ENCODE data around the gene DSCAM. TPM values are rescaled to one million over a fixed set of nuclear protein-coding genes. Genes with fewer than 3 reads are reported as not detected.
A peak's percentile ranks its signal among the peaks of the same experiment; 100 is the strongest.

The DSCAM gene
- total and polyA plus RNA-seq, 8 donors, result 0.37 TPM; not detected in 7

DNA sequence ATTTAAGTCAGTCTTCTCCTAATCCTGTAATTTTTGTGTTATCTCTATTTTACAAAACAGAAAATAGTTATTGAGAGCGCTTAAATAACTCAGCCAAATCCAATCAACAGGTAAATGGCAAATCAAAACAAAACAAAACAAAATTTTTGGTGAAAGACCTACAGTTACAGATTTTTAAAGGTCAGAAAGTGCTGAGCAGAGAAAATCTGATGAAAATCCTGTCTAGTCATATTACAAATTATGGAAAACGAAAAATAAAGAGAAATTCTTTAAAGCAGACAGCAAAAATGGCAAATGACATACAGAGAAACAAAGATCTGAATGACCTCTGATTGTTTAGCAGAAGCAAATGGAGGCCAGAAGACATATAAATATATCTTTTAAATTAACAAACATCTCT lies 497.4 kb downstream of the DSCAM start:
- WGBS, 5 donors, result 62 to 67% (median 64%) methylated on average over 2 of the region's 2 CpGs
- no peak overlapping the region for H3K27ac ChIP-seq
- DNase-seq, result no peak
- peaks cover 0 to 5% (median 0%) of the 10 kb centered on the region in 3 donors for H3K27me3 ChIP-seq
- H3K4me3 ChIP-seq, result no peak overlapping the region
- H3K36me3 ChIP-seq, result no peaks in the 10 kb centered on the region
- intact Hi-C loops (cut with DNase I; ENCODE audit: low total_unique reads), result no loop called here
- H3K9me3 ChIP-seq, result no peaks in the 10 kb centered on the region
- no peaks in the 10 kb centered on the region for H3K4me1 ChIP-seq
- no peak for TF ChIP-seq POLR2A (IDR thresholded peaks at IDR 0.05)
- TF ChIP-seq EP300 (IDR thresholded peaks at IDR 0.05), result no peak
- TF ChIP-seq POLR2AphosphoS5 (IDR thresholded peaks at IDR 0.05), result no peak
- TF ChIP-seq, protein P1, sequence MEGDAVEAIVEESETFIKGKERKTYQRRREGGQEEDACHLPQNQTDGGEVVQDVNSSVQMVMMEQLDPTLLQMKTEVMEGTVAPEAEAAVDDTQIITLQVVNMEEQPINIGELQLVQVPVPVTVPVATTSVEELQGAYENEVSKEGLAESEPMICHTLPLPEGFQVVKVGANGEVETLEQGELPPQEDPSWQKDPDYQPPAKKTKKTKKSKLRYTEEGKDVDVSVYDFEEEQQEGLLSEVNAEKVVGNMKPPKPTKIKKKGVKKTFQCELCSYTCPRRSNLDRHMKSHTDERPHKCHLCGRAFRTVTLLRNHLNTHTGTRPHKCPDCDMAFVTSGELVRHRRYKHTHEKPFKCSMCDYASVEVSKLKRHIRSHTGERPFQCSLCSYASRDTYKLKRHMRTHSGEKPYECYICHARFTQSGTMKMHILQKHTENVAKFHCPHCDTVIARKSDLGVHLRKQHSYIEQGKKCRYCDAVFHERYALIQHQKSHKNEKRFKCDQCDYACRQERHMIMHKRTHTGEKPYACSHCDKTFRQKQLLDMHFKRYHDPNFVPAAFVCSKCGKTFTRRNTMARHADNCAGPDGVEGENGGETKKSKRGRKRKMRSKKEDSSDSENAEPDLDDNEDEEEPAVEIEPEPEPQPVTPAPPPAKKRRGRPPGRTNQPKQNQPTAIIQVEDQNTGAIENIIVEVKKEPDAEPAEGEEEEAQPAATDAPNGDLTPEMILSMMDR (IDR thresholded peaks at IDR 0.05), result no peak

- no peak overlapping the region for H3K27ac ChIP-seq
- intact Hi-C loops (cut with DNase I; ENCODE audit: low total_unique reads), result no loop called here
- DNase-seq, result no peak
- no peaks in the 10 kb centered on the region for H3K9me3 ChIP-seq
- H3K4me3 ChIP-seq, result no peak overlapping the region
- H3K36me3 ChIP-seq, result no peaks in the 10 kb centered on the region
- H3K27me3 ChIP-seq, result peaks cover 0 to 5% (median 0%) of the 10 kb centered on the region in 3 donors
- H3K4me1 ChIP-seq, result no peaks in the 10 kb centered on the region
- TF ChIP-seq POLR2AphosphoS5 (IDR thresholded peaks at IDR 0.05) (no peak), POLR2A (IDR thresholded peaks at IDR 0.05) (no peak)
- TF ChIP-seq, protein P1 (IDR thresholded peaks at IDR 0.05), result no peak
- WGBS, 5 donors, result 74 to 79% (median 76%) methylated on average over 9 of the region's 9 CpGs
Observed at GRCh38 chr21:40345711-40346321, 501.1 kb downstream of the DSCAM start.

- H3K4me1 ChIP-seq, result no peaks in the 10 kb centered on the region
- intact Hi-C loops (cut with DNase I; ENCODE audit: low total_unique reads), result no loop called here
- no peak overlapping the region for H3K27ac ChIP-seq
- no peak overlapping the region for H3K4me3 ChIP-seq
- DNase-seq, result no peak
- H3K27me3 ChIP-seq, result no peaks in the 10 kb centered on the region
- no peaks in the 10 kb centered on the region for H3K9me3 ChIP-seq
- H3K36me3 ChIP-seq, result no peaks in the 10 kb centered on the region
- TF ChIP-seq EP300 (IDR thresholded peaks at IDR 0.05), result no peak
- no peak for TF ChIP-seq POLR2A (IDR thresholded peaks at IDR 0.05)
- TF ChIP-seq, protein P1 (IDR thresholded peaks at IDR 0.05), result no peak
- no peak for TF ChIP-seq POLR2AphosphoS5 (IDR thresholded peaks at IDR 0.05)
Observed at GRCh38 chr21:40340357-40340756, 506.6 kb downstream of the DSCAM start.

- DNase-seq, result peak in 1 of 2 donors; percentile 7
- H3K27ac ChIP-seq, result no peak overlapping the region
- H3K4me3 ChIP-seq, result no peak overlapping the region
- H3K4me1 ChIP-seq, result no peaks in the 10 kb centered on the region
- intact Hi-C loops (cut with DNase I; ENCODE audit: low total_unique reads), result no loop called here
- H3K27me3 ChIP-seq, result peaks cover 0 to 7% (median 0%) of the 10 kb centered on the region in 3 donors
- WGBS, 5 donors, result 83 to 91% (median 91%) methylated on average over 18 of the region's 18 CpGs
- H3K36me3 ChIP-seq, result no peaks in the 10 kb centered on the region
- no peak for TF ChIP-seq POLR2AphosphoS5 (IDR thresholded peaks at IDR 0.05)
- TF ChIP-seq POLR2A (IDR thresholded peaks at IDR 0.05), result no peak
- TF ChIP-seq, protein P1 (IDR thresholded peaks at IDR 0.05), result no peak
- no peak for TF ChIP-seq EP300 (IDR thresholded peaks at IDR 0.05)
- no peaks in the 10 kb centered on the region for H3K9me3 ChIP-seq
Observed at GRCh38 chr21:40339050-40339449, 507.9 kb downstream of the DSCAM start.
